GM19043 (cell line): ENCODE measurements around the gene AMIGO2.
"Not testable (repeated sequence)": the region's sequence is repeated elsewhere in the genome, so short reads cannot be mapped to it uniquely, and the experiment has no call there.

Source experiments
- ATAC-seq: cut with Tn5 transposase; IDR thresholded peaks from one replicate; pipeline ENCODE4 v1.9.1; 2021; ENCODE audit warnings: low read depth; ENCODE audit not compliant: unreplicated experiment

AMIGO2 gene, protein sequence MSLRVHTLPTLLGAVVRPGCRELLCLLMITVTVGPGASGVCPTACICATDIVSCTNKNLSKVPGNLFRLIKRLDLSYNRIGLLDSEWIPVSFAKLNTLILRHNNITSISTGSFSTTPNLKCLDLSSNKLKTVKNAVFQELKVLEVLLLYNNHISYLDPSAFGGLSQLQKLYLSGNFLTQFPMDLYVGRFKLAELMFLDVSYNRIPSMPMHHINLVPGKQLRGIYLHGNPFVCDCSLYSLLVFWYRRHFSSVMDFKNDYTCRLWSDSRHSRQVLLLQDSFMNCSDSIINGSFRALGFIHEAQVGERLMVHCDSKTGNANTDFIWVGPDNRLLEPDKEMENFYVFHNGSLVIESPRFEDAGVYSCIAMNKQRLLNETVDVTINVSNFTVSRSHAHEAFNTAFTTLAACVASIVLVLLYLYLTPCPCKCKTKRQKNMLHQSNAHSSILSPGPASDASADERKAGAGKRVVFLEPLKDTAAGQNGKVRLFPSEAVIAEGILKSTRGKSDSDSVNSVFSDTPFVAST

DNA sequence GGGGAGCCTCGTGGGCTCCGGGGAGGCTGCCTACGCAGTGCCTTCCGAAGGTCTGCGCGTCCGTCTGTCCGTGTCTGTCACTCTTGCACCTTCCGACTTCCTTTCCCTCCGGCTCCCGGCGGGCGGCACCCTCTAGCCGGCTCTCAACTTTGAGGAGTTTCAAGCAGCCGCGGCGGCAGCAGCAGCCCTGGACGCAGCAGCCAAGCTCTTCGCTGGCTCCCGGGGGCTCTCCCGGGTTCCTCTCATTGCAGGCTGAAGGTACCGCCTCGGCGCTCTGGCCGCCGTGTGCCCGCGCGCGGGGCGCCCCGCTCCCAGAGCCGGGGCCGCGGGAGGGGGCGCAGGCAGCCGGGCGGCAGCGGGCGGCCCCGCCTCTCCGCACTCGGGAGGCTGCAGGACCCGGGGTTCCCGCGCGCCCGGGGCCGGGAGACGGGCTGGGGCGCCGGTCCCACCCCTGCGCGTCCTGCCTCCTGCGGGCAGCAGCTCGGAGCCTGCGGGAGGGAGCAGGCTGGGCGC, at the start of gene AMIGO2, which contains the start of gene PCED1B:
TSS of gene AMIGO2 (minus strand) at position 492 of the 513 bp plus-strand sequence. CDS start 957 bp downstream, outside the sequence.
TSS of gene PCED1B (plus strand) at position 154 of the 513 bp plus-strand sequence. CDS start 155,443 bp downstream, outside the sequence.
- ATAC-seq, result peak; percentile 66

DNA sequence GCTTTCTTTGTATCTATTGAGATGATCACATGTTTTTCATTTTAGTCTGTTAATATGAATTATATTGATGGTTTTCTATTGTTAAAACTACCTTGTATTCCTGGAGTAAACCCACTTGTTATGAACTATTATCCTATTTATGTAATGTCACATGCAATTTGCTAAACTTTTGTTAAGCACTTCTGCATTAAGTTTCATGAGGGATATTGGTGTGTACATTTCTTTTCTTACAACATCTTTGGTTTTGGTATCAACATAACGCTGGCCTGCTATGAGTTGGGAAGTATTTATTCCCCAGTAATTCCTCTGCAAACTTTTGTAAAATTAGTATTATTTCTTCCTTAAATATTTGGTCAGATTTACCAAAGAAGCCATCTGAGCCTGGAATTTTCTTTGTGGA, 46.5 kb upstream of the AMIGO2 start:
- ATAC-seq, result no peak

DNA sequence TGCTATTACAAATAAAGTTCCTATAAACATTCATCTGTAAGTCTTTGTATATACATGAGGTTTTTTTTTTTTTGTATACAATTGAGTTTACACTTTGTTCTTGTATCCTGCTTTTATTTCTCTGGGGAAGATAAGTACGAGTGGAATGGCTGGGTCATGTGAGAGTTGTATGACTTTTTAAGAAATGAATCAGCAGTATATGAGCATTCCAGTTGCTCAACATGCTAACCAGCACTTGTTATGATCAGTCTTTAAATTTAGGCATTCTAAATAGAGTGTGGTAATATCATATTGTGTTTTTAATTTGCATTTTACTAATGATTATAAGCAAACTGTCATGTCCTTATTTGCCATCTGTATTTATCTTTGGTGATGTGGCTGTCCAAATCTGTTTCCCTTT, 44.7 kb upstream of the AMIGO2 start:
- no peak for ATAC-seq

DNA sequence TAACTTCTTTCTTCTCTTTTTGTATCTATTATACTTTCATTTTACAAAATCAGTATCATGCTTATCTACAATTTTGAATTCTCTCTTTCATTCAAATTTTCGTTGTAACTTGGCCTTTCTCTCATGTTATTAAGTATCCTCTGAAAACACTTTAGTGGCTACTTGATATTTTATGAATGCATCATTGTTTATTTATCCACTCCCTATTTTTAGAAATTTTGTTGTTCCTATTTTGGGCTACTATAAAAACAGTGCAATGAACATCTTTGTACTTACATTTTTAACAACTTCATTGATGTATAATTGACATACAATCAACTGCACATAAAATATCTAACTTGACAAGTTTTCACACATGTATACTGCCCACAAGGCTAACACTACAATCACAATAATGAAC, 44.0 kb upstream of the AMIGO2 start:
- ATAC-seq, result no peak

DNA sequence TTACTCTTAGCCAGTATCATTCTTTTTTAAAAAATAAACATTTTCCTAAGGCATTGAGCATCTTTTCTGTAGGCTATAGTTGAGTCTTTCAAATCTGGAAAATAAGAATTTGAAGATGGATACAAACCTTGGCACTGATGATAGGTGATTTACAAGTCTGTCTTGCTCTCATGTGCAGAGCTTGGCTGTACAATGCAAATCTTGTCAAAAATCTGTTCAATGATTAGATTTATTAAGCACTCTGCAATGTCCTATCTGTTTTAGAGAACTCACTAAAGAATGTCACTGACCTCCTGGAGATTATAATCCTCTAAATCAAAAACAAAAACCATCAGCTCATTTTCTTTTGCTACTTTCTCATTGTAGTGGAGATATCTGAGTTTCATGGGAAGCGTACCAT, 42.8 kb upstream of the AMIGO2 start:
- ATAC-seq, result no peak

DNA sequence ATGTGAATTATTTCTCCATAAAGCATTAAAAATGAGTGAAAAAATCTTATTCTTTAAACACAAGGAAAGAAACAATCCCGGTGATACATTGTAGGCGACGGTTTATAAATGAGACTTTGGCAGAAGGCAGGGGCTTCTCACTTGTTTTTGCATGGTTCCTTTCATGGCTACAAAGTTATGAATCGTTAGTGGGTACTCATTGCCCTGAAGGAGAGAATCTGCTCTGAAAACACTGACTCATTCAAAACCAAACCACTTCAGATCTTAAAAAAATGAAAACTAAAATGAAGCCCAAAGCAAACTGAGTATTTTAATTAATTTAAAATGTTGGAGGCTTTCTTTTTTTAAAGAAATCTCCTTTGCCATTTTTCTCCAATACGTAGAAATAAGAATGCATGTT, 41.4 kb upstream of the AMIGO2 start:
- ATAC-seq, result no peak

DNA sequence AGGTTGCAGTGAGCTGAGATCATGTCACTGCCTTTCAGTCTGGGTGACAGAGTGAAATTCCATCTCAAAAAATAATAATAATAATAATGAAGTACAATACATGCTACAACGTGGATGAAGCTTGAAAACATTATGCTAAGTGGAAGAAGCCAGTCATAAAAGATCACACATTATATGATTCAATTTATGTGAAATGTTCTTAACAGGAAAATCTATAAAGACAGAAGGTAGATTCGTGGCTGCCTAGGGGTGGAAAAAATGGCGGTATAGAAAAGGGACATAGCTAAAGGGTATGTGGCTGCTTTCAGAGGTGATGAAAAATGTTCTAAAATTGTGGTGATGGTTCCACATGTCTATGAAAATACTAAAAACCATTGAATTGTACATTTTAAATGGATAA, 41.0 kb upstream of the AMIGO2 start:
- ATAC-seq, result no peak

DNA sequence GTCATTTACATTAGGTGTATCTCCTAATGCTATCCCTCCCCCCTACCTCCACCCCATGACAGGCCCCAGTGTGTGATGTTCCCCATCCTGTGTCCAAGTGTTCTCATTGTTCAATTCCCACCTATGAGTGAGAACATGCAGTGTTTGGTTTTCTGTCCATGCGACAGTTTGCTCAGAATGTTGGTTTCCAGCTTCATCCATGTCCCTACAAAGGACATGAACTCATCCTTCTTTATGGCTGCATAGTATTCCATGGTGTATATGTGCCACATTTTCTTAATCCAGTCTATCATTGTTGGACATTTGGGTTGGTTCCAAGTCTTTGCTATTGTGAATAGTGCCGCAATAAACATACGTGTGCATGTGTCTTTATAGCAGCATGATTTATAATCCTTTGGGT, 37.5 kb upstream of the AMIGO2 start:
- not testable (repeated sequence) for ATAC-seq

DNA sequence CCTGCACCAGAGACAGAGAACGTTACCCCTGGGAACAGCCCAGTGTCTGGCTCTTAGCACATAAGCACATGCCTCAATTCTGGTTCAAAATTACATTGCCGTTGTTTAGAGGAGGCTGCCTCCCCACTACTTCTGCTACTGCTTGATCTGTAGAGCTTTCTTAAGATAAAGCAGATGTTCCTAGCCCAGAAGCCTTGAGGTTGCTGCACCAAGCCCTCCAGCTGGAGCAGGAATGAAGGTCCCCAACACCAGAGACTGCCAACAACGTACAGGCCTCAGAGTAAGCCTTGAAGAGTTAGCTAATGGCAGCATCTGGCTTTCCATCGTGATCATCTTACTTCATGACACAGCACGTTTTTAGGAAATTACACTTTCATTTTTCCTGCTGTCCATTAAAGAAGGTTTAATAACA, 34.7 kb upstream of the AMIGO2 start:
- ATAC-seq, result no peak

DNA sequence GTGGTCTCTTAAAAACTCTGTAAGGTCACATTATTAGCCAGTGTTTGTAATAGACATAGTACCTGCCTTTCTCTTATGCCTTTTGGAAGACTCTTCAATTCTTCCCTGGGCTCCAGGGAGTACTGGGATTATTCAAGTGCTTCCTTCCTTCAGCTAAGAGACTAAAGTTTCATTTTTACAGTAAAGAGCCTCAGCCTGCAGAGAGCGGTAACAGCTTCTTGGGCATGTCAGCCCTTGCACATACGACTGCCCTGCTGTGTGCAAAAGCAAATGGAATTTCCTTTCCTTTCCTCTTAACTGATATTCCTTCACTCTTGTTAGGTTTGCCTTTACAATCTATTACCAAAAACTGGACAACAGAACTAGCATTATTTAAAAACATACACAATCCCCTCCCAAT, 32.9 kb upstream of the AMIGO2 start:
- ATAC-seq, result no peak

DNA sequence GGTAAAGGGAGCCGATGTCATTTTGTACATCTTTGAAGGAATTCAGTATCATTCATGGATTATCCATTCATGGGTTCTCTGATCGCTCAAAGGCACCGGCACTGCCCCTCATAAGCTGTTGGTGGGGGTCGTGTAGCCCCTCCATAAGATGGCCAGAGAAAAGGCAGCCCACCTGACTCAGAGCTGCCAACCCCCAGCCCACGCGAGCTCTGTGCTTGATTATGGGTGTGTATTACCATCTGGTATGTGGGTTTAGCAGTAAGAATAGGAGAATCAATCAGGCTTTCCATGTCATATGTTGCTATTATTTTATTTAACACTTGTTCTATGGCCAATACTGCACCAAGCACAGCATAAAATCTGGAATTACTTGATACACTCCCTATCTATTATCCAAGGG, 32.1 kb upstream of the AMIGO2 start:
- no peak for ATAC-seq

DNA sequence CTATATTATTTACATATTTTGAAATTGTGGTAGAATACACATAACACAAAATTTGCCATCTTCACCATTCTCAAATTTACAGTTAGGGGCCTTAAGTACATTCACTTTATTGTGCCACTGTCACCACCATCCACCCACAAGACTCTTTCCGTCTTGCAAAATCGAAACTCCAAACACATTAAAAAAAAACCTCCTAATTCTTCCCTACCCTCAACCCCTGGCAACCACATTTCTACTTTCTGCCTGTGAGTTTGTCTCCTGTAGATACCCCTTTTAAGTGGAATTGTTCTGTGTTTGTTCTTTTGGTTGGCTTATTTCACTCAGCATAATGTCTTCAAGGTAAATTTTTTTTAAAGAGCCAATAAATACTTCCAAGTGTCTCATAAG, 31.6 kb upstream of the AMIGO2 start:
- ATAC-seq, result no peak

DNA sequence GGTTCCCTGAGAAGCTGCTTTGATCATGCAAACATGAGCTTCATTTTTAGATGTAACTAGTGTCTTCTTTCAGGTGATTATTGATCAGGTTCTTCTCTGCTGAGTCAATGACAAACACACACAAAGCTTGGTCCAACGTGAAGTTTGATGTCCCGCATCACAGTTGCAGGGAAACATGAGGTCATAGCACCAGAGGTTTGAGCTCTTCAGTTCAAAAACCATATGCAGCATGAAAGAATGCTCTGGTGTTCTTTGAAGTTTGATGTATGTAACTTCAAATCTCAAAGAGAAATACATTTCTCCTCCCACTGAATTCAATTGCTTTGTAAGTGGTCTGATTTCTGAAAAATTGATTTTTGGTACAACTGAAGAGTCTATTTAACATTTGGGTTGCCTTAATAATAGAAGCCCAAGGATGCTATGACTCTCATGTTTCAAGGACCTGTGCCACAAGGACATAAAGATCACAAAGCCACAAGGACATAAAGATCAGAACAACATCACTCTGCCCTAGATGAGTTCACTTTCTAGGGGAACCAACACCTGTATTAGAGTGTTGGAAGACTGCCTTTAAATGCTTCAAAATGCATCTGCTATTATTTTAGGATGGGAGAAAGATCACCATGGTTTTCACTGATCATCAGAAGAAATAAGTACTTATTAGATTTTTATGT, 31.1 kb upstream of the AMIGO2 start:
- no peak for ATAC-seq

DNA sequence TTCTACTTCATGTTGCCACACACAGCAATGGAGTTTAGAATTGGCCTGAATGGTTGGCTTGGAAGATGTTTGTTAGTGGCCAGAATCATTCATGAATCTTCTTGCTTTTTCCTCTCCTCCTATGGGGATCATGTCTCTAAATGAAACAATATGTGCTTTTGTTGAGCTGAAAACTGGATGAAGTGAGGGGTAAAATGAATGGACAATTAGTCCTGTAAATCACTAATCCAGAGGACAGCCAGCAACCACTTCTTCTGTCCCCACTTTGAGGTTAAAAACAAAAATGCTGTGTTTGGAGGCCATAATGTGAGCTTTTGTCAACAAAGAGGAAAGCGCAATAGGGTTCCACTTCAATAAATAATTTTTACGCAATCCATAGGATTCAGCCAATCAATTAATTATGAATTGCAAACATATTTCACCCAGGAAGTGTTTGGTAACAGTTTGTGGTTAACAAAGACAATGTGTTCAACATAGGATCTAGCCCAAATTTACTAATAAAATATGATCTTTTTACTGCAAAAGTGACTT, 30.3 kb upstream of the AMIGO2 start:
- no peak for ATAC-seq

DNA sequence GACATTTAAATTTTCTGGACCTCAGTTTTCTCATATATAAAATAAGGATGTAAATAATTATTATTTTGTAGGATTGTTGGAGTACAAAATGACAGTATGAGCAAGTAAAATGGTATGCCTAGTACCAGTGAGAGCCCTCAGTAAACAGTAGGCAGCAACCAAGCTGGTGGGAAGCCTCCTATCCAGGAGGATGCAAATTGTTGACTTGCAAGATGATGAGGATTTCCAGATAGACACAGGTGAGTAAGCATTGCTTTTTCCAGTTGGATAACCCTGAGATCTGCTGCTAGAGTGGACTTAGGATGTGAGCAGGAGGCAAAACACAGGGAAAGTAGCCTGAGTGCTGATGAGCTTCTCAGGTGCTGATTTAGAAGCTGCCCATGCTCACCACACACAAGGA, 28.2 kb upstream of the AMIGO2 start:
- ATAC-seq, result no peak

DNA sequence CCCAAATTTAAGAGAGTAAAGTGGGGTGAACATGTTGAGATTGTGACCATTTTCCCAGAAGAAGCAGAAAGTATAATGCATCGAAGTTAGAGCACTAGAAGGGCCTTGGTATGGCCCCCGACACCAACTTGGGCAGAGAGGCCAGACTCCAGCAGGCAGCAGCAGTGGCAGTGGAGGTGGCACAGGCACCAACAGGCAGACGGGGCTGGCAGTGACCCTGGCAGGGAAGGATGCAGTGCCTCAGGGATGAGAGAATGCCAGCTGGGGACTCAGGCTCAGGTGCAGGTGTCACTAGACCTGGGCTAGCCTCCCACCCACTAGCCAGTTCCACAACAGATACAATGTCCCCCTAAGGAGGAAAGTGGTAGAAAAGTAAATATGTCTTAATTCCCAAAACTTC, 27.7 kb upstream of the AMIGO2 start:
- ATAC-seq, result no peak

DNA sequence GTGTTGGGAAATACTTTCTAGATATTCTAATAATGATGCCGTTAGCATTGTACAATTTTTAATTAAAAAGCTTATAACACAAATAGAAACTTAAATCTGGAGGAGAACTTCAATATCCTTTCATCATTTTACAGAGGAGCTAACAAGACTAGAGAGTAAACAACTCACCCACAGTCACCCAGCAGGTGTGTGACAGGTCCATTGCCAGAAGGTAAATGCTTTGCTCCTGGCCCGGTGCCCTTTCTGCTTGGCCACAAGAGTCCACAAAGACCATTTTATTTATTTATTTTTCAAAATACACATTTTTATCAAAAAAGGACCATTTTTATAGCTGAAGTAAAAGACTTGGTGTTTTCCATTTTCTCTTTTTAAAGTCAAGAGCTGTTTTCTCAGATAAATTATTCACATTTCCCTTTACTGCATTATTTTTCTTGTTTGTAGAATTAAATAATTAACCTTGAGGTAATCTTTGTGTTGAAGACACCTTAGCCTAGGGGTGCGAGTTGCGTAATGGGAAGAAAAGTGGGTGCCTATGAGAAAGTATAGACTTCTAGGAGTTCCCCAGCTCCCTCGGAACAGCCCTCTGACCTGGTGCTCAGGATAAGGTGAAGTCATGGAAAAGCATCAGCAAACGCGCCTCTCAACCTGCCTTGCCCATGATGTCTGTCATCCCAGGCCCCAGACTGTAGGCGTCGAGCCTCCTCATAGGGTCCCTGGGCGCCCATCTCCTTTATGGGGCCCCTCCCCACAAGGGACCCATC, 26.3 kb upstream of the AMIGO2 start:
- no peak for ATAC-seq

DNA sequence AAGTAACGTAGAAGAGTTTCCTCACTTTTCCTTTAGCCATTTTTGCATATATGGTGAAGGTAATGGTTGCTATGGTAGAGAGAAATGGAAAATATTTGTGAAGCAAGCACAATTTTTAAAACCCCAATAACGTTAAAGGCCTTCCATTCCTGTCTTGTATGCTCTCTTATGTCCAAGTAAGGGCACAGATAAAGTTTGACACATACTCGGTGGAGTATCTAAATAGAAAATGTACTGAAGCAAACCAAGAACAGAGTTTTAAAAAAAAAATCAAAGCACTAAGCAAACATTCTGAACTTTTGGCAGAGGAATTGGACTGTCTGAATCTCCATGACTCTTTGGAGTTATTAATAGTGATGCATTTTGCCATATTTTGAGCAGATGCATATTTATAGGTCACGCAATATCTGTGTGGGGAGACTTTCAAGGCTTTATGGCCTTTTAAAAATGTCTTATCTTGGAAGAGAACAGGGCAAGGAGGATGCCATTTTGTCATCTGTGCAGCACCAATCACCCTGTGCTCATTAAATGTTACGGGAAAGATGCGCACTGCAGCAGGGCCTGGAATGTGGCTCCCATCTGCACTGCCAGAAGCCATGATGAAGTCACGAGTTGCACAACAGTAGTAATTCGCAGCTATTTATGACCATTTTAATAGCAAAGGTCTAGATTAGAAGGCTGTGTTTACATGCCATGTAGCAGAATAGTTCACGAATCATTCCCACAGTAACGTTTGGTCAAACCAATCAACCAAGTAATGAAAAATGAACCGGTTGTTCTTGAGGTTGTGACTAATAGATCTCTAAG, 23.3 kb upstream of the AMIGO2 start:
- no peak for ATAC-seq

DNA sequence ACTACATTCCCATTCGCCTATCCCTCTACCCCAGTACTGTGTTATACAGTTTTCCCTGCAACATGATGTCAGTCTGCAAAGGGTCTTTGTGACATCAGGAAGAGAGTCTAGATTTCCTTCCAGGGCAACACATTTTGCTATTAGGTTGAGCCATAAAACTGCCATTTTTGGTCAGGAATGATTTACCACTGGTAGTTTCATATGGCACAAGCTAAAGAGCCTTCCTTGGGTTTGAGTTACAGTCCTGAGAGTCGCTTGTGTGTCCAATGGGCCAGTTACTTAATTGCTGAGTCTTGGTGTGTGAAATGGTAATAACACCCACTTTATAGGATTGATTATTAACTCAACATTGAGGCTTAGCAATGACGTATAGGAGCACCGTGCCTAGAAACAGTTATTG, 22.6 kb upstream of the AMIGO2 start:
- ATAC-seq, result no peak

DNA sequence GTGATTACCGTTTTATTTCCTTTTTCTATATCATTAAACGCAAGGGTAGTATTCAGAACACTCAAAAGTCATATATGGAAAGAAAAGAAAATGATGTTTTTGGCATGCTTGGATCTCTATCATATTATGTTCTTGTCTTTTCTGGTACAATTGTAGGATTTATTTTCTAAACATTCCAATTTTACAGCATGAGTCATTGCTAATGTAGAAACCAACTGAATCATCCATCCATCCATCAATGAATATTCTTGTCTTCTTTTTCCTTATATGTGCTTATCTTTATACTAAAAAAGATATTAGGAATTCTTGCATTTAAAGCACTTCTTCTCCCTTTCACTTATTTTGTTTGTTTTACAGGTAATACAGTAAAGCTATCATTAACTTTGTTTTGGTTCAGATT, 20.4 kb upstream of the AMIGO2 start:
- no peak for ATAC-seq
